GM19351 (cell line): ENCODE measurements around the gene MGST1.
"Not testable (repeated sequence)": the region's sequence is repeated elsewhere in the genome, so short reads cannot be mapped to it uniquely, and the experiment has no call there.

Experiments
- ATAC-seq: cut with Tn5 transposase; IDR thresholded peaks from one replicate; pipeline ENCODE4 v1.9.1; 2021; ENCODE audit warnings: mild to moderate bottlenecking, moderate library complexity; ENCODE audit not compliant: unreplicated experiment

Gene MGST1

DNA sequence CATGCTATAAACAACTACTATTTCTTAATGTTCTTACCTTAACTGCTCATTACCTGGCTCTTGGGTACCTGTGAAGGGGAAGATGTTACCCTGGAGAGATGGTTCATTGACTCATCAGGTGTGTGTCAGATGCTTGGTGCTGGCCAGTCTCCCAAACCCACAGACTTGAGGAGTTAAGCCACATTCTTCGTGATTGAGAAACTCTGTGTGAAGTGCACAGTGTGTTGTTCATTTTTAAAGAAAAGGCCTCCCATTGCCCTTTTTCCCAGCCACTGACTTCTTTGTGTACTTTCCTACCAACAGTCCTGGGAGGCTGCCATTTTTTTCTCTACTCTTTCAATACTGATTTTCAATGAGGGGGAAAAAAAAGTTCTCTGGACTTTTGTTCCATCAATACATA, 3.2 kb downstream of the MGST1 start:
- no peak for ATAC-seq

GRCh38 chr12:16352481-16352880, 5.0 kb downstream of the MGST1 start:
- ATAC-seq = no peak

- no peak for ATAC-seq
These were observed 11.4 kb downstream of the MGST1 start for GRCh38 chr12:16358878-16359277.

DNA sequence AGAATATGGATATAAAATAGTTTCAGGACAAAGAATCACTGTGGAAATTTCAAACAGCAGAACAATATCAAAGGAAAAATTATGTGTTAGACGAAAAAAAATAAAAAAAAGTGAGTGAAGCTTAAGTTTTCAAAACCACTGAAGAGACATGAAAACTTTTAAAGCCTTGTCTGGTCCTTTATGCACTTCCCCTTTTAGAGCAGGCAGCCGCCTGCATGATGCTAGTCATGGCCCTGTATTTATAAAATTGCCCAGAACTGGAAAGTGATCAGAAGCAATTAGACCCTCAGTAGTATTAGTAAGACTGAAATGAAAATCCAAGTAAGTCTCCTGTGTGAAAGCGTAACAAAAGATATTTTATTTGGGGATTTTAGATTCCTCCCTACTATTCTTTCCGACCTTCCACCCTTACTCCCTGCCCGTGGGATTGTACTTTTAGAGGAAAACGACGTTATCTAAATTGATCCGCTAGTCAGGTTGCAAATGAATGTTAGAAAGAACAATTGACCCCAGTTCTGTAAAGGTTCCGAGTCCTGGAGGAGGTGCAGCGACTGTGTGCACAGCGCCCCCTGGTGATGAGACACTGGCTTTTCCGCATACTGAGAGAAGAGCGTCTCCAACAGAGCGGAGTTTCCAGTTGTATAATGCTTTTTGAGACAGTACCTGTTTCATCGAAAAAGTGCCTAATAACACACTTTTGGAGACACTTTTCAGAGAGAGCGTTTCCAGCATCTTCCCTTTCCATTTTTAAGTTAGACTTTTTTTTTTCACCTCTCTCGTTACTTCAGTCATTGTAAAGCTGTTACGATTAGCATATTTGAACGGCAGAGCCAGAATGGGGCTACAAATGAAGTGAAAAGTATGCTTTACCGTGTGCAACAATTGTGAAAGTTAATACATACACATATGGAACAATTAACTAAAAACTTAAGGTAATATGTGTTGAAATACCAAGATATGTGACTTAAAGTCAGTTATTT, 12.4 kb downstream of the MGST1 start:
- no peak for ATAC-seq

- ATAC-seq = no peak
These were observed 13.8 kb downstream of the MGST1 start for GRCh38 chr12:16361142-16361783.

- no peak for ATAC-seq
These were observed 15.1 kb downstream of the MGST1 start for GRCh38 chr12:16362550-16362949.

DNA sequence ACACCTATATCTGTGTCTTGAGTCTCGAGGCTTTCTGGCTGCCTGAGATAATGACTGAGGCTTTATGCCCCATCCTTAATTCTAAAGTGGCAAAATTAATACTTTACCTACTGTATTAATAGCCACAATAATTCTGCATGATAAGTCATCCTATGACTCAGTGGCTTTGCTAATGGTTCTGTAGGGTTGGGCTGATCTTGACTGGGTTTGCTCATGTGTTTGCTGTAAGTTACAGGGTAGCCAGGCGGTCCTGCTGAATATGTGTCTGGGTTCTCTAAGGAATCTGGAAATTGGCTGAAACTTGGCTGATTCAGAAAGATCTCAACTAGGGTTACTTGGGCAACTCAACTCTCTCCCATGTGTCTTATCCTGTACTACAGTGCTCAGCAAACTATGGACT, 21.7 kb downstream of the MGST1 start:
- no peak for ATAC-seq

DNA sequence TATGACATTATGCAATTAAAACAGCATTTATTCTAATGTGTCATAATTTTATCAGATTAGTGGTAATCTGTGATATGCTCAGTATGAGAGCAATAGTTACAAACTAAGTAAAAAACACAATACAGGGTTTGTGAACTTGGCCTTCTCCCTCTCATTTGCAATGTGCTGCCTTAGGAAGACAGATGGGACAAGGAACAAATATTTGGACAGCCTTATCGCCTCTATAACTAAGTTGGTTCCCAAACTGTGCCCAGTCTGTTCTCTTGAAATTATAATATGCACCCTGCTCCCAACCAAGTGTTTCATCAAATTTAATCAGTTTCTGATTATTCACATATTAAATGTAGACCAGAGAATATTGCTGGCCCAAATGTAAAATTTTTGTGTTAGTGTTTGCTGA, 22.7 kb downstream of the MGST1 start:
- no peak for ATAC-seq

DNA sequence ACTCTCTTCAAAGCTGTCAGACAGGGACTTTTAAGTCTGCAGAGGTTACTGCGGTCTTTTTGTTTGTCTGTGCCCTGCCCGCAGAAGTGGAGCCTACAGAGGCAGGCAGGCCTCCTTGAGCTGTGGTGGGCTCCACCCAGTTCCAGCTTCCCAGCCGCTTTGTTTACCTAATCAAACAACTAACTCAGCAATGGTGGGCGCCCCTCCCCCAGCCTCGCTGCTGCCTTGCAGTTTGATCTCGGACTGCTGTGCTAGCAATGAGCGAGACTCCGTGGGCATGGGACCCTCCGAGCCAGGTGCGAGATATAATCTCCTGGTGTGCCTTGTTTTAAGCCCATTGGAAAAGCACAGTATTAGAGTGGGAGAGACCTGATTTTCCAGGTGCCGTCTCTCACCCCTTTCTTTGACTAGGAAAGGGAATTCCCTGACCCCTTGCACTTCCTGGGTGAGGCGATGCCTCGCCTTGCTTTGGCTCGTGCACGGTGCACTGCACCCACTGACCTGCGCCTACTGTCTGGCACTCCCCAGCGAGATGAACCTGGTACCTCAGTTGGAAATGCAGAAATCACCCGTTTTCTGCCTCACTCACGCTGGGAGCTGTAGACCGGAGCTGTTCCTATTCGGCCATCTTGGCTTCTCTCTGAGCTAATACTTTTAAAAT, 35.3 kb downstream of the MGST1 start:
- not testable (repeated sequence) for ATAC-seq

- ATAC-seq = no peak
These were observed 37.3 kb downstream of the MGST1 start for GRCh38 chr12:16384732-16385131.

GRCh38 chr12:16385782-16386646, 38.6 kb downstream of the MGST1 start:
- ATAC-seq = no peak

DNA sequence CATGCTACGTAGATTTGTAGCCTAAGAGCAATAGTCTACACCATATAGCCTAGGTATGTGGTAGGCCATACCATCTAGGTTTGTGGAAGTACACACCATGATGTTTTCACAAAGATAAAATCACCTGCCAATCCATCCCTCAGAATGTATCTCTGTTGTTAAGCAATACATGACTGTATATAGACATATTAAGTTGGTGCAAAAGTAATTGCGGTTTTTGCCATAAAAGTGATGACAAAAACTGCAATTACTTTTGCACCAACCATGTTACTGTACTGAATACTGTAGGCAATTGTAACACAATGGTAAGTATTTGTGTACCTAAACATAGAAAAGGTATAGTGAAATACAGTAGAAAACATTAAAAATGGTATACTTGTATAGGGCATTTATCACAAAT, 40.5 kb downstream of the MGST1 start:
- no peak for ATAC-seq

DNA sequence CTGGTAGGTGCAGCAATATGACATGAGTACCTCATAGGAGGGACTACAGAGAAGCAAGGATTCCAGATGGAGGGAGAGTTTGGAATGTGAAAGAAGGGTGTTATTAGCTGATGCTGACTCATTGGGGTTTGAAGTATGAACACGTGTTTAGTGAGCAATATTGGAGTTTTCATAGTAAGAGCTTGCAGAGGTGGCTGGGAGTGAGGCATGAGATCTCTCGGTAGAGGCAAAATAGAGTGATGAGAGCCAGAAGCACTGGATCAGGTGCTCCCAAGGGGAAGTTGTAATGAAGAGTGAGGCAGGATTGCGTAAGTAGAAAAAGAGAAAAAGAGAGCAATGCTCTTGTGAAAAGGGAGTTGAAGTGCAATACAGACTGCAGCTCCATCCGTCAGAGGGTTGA, 42.1 kb downstream of the MGST1 start:
- ATAC-seq = no peak

DNA sequence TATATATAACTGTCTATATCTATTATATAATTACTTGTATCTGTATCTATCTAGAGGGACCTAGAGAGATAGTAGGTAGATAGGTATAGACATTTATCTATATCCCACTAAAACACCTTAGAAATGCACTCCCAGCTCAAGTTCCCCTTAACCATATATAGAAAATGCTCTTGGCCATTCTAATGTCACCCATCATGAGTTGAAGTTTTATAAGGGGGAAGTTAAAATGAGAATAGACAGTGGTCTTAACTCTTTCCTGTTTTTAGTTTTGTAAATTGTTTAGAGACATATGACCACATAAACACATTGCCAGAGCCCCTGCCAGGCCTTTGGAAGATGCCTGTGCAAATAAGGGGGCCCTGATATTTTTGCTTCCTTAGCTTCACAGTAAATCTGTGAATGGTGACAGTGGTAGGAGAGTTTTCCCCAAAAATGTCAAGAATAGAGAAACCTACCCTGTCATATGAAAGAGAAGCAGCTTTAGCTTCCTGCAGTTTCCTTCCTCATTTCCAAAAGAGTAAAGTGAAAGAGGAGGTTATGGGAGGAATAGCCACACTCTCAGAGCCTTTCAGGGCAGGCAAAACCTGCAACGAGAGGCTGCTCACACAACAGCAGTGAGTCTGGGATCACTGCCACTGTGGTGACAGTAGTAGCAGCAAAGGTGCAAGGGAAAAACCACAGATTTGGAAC, 45.5 kb downstream of the MGST1 start:
- no peak for ATAC-seq

- no peak for ATAC-seq
These were observed 51.7 kb downstream of the MGST1 start for GRCh38 chr12:16399101-16399500.

DNA sequence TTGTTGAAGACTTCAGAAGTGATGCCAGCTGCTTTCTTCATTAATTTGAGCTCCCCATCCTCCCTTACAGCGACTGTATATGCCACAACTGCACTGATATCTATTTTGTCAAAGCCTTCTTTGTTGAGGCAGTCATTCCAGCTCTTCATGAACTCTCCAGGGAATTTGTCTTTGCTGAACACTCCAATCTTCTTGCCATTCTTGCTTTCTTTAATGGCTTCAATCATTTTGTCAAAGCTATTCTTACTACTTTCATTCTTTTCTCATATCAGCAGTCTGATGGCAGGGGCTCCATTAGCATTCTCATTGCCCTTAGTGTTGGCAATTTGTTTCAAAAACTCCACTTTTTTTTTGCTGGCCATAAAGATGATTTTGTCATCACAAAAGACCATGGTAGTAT, 54.4 kb downstream of the MGST1 start:
- not testable (repeated sequence) for ATAC-seq

- no peak for ATAC-seq
These were observed 59.9 kb downstream of the MGST1 start for GRCh38 chr12:16407346-16407745.
